Measurements from ENCODE around the gene SARS2.

DNA sequence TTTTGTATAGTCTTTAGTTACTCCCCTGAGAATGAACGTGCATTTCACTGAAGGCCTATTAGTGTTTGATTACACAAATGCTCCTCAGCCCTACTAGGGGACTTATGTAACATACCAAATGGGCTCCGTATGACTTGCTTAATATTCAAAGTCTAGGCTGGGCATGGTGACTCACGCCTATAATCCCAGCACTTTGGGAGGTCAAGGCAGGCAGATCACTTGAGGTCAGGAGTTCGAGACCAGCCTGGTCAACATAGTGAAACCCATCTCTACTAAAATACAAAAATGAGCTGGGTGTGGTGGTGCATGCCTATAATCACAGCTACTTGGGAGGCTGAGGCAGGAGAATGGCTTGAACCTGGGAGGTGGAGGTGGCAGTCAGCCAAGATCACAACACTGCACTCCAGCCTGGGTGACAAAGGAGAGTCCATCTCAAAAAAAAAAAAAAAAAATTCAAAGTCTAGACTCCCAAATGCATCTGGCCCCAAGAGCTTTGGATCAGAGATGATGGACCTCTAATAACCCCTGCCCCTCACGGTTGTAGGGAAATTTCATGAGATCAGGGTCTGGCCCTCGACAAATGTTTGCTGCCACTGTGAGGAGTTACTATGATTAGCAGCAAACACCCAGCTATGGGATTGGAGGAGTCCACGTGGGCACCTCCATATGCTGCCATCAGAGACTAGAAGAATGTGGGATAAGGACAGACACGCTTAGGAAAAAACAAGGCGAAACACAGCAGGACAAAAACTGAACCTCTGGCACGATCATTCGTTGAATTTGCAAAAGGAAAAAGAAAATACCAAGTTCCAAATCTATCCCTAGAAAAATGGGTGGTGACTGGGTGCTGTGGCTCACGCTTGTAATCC is 40.3 kb upstream of the SARS2 start:
- TF ChIP-seq CTCF (conservative IDR thresholded peaks at IDR 0.05; ENCODE audit: low read length) (no peak), EZH2phosphoT487 (IDR thresholded peaks at IDR 0.05; ENCODE audit: borderline replicate concordance) (no peak)

Data from Loucy (cell line).